PFSK-1 (cell line): ENCODE measurements around the gene WDR1.

Experiments
- POLR2AphosphoS5 ChIP-seq: IDR thresholded peaks from 2 replicates; pipeline ENCODE4 v1.6.1; 2012; ENCODE audit warnings: low read depth, mild to moderate bottlenecking, control low read depth, low read length, moderate library complexity
- TAF1 ChIP-seq: IDR thresholded peaks from 2 replicates; pipeline ENCODE4 v1.6.1; 2012; ENCODE audit warnings: low read length, control low read depth, borderline replicate concordance; ENCODE audit not compliant: insufficient read depth

GRCh38 chr4:10082459-10083272, 33.9 kb downstream of the WDR1 start:
- no peak for TF ChIP-seq TAF1
- no peak for TF ChIP-seq POLR2AphosphoS5
